Activated CD4-positive, alpha-beta T cell treated with anti-CD3 and anti-CD28 coated beads, Interleukin-2, amount 10 ng/mL, durations not matched to agents 7 days and 5 days (primary cell): Measurements from ENCODE around the gene CAV3. TPM values are rescaled to one million over a fixed set of nuclear protein-coding genes. Genes with fewer than 3 reads are reported as not detected.

Source experiments
- CTCF ChIA-PET: fragments of 350-600 bp; sonication (Branson Sonifier 250); formaldehyde crosslinking; loops from one replicate; lab custom pipeline; 2021; ENCODE audit warnings: antibody characterized with exemption; lab: Charles Lee
- POLR2A ChIA-PET: fragments of 350-600 bp; sonication (Branson Sonifier 250); formaldehyde crosslinking; loops from one replicate; lab custom pipeline; 2021; ENCODE audit warnings: antibody characterized with exemption; lab: Charles Lee
- DNase-seq: peaks from one replicate; pipeline ENCODE4 v3.0.0-alpha.2; 2020
- H3K27ac Mint-ChIP-seq: one replicate; pipeline ENCODE4 v1.8.0; 2021; ENCODE audit warnings: mild to moderate bottlenecking, moderate library complexity, mixed read lengths
- H3K27me3 Mint-ChIP-seq: one replicate; pipeline ENCODE4 v1.8.0; 2021; ENCODE audit warnings: mixed read lengths
- H3K36me3 Mint-ChIP-seq: one replicate; pipeline ENCODE4 v1.8.0; 2021; ENCODE audit warnings: low read depth, mixed read lengths
- H3K4me1 Mint-ChIP-seq: one replicate; pipeline ENCODE4 v1.8.0; 2021; ENCODE audit warnings: mixed read lengths
- H3K4me3 Mint-ChIP-seq: one replicate; pipeline ENCODE4 v1.8.0; 2021; ENCODE audit warnings: mild to moderate bottlenecking, moderate library complexity, mixed read lengths
- H3K9me3 Mint-ChIP-seq: one replicate; pipeline ENCODE4 v1.8.0; 2021; ENCODE audit warnings: mixed read lengths
- total RNA-seq, 2 experiments: library from RNA; stranded (reverse); gene quantifications; one replicate each; pipeline ENCODE4 v1.2.3, GENCODE V29; 2021

Gene CAV3
- total RNA-seq, 2 experiments from 2014 or later, result not detected

GRCh38 chr3:8723612-8724011, 10.0 kb upstream of the CAV3 start:
- no peaks in the 10 kb centered on the region for H3K36me3 Mint-ChIP-seq
- no peak for DNase-seq
- no peak overlapping the region for H3K4me3 Mint-ChIP-seq
- H3K4me1 Mint-ChIP-seq, result no peaks in the 10 kb centered on the region
- no peak overlapping the region for H3K27ac Mint-ChIP-seq
- H3K9me3 Mint-ChIP-seq, result peaks cover 3% of the 10 kb centered on the region
- POLR2A ChIA-PET, result no interaction called here
- CTCF ChIA-PET, result no interaction called here
- peaks cover 3% of the 10 kb centered on the region for H3K27me3 Mint-ChIP-seq

GRCh38 chr3:8724108-8724752, 9.4 kb upstream of the CAV3 start:
- no peak for DNase-seq

GRCh38 chr3:8727605-8728512, 5.7 kb upstream of the CAV3 start:
- Mint-ChIP-seq H3K27me3 (peaks cover 3% of the 10 kb centered on the region), H3K27ac (no peak overlapping the region), H3K4me3 (no peak overlapping the region), H3K9me3 (peaks cover 3% of the 10 kb centered on the region), H3K36me3 (no peaks in the 10 kb centered on the region), H3K4me1 (no peaks in the 10 kb centered on the region)
- ChIA-PET POLR2A (no interaction called here), CTCF (no interaction called here)
- DNase-seq, result no peak

More at GRCh38 chr3:8724108-8724752, 9.4 kb upstream of the CAV3 start:
- Mint-ChIP-seq H3K9me3 (peaks cover 3% of the 10 kb centered on the region), H3K36me3 (no peaks in the 10 kb centered on the region), H3K27me3 (peaks cover 3% of the 10 kb centered on the region), H3K27ac (no peak overlapping the region), H3K4me3 (no peak overlapping the region), H3K4me1 (no peaks in the 10 kb centered on the region)
- ChIA-PET CTCF (interaction anchor here (1.0 kb wide), 1 partner anchor 54 kb away, joined by 3 read pairs; no protein-coding TSS in a partner anchor), POLR2A (no interaction called here)

GRCh38 chr3:8729479-8729878, 4.1 kb upstream of the CAV3 start:
- ChIA-PET POLR2A (no interaction called here), CTCF (interaction anchor here (1.0 kb wide), 1 partner anchor 16 kb away, joined by 3 read pairs; no protein-coding TSS in a partner anchor)
- Mint-ChIP-seq H3K9me3 (peaks cover 3% of the 10 kb centered on the region), H3K4me1 (no peaks in the 10 kb centered on the region), H3K36me3 (no peaks in the 10 kb centered on the region), H3K4me3 (no peak overlapping the region), H3K27me3 (peaks cover 3% of the 10 kb centered on the region), H3K27ac (no peak overlapping the region)
- DNase-seq, result no peak

GRCh38 chr3:8730656-8731055, 2.9 kb upstream of the CAV3 start:
- no peak for DNase-seq
- CTCF ChIA-PET, result no interaction called here
- POLR2A ChIA-PET, result no interaction called here
- no peak overlapping the region for H3K27ac Mint-ChIP-seq
- H3K27me3 Mint-ChIP-seq, result no peaks in the 10 kb centered on the region
- H3K9me3 Mint-ChIP-seq, result peaks cover 3% of the 10 kb centered on the region
- no peaks in the 10 kb centered on the region for H3K36me3 Mint-ChIP-seq
- no peaks in the 10 kb centered on the region for H3K4me1 Mint-ChIP-seq
- H3K4me3 Mint-ChIP-seq, result no peak overlapping the region

- CTCF ChIA-PET, result interaction anchor here (1.0 kb wide), 1 partner anchor 13 kb away, joined by 3 read pairs; no protein-coding TSS in a partner anchor
Observed at GRCh38 chr3:8732413-8732812, 1.2 kb upstream of the CAV3 start.

GRCh38 chr3:8734137-8734878, 706 bp downstream of the CAV3 start:
- ChIA-PET POLR2A (no interaction called here), CTCF (no interaction called here)
- Mint-ChIP-seq H3K9me3 (no peaks in the 10 kb centered on the region), H3K27ac (no peak overlapping the region), H3K27me3 (no peaks in the 10 kb centered on the region), H3K4me1 (no peaks in the 10 kb centered on the region), H3K36me3 (no peaks in the 10 kb centered on the region), H3K4me3 (no peak overlapping the region)
- no peak for DNase-seq

More at GRCh38 chr3:8732413-8732812, 1.2 kb upstream of the CAV3 start:
- Mint-ChIP-seq H3K9me3 (no peaks in the 10 kb centered on the region), H3K36me3 (no peaks in the 10 kb centered on the region), H3K27ac (no peak overlapping the region), H3K4me1 (no peaks in the 10 kb centered on the region), H3K27me3 (no peaks in the 10 kb centered on the region), H3K4me3 (no peak overlapping the region)
- no peak for DNase-seq
- POLR2A ChIA-PET, result no interaction called here

GRCh38 chr3:8734908-8735307, 1.3 kb downstream of the CAV3 start:
- Mint-ChIP-seq H3K9me3 (no peaks in the 10 kb centered on the region), H3K4me1 (no peaks in the 10 kb centered on the region), H3K4me3 (no peak overlapping the region), H3K27me3 (no peaks in the 10 kb centered on the region), H3K36me3 (no peaks in the 10 kb centered on the region), H3K27ac (no peak overlapping the region)
- no peak for DNase-seq
- ChIA-PET POLR2A (no interaction called here), CTCF (no interaction called here)

- CTCF ChIA-PET, result interaction anchor here (1.1 kb wide), 1 partner anchor 8 kb away, joined by 3 read pairs; no protein-coding TSS in a partner anchor
- Mint-ChIP-seq H3K36me3 (no peaks in the 10 kb centered on the region), H3K27me3 (peaks cover 5% of the 10 kb centered on the region), H3K9me3 (no peaks in the 10 kb centered on the region), H3K4me3 (no peak overlapping the region), H3K27ac (no peak overlapping the region), H3K4me1 (peaks cover 3% of the 10 kb centered on the region)
- POLR2A ChIA-PET, result no interaction called here
- no peak for DNase-seq
Observed at GRCh38 chr3:8736436-8736835, 2.8 kb downstream of the CAV3 start.

- POLR2A ChIA-PET, result no interaction called here
- DNase-seq, result no peak
- peaks cover 3% of the 10 kb centered on the region for H3K4me1 Mint-ChIP-seq
- no peak overlapping the region for H3K4me3 Mint-ChIP-seq
- no peak overlapping the region for H3K27ac Mint-ChIP-seq
- CTCF ChIA-PET, result no interaction called here
- H3K36me3 Mint-ChIP-seq, result no peaks in the 10 kb centered on the region
- peaks cover 11% of the 10 kb centered on the region for H3K27me3 Mint-ChIP-seq
- H3K9me3 Mint-ChIP-seq, result no peaks in the 10 kb centered on the region
Observed at GRCh38 chr3:8737301-8737700, 3.7 kb downstream of the CAV3 start.

- no peak for DNase-seq
- POLR2A ChIA-PET, result no interaction called here
- Mint-ChIP-seq H3K27me3 (peaks cover 15% of the 10 kb centered on the region), H3K27ac (no peak overlapping the region), H3K4me3 (no peak overlapping the region), H3K36me3 (no peaks in the 10 kb centered on the region), H3K9me3 (no peaks in the 10 kb centered on the region), H3K4me1 (peaks cover 3% of the 10 kb centered on the region)
- CTCF ChIA-PET, result no interaction called here
Observed at GRCh38 chr3:8737823-8738222, 4.2 kb downstream of the CAV3 start.

GRCh38 chr3:8738639-8739038, 5.0 kb downstream of the CAV3 start:
- DNase-seq, result no peak
- H3K4me1 Mint-ChIP-seq, result peaks cover 3% of the 10 kb centered on the region
- no peaks in the 10 kb centered on the region for H3K9me3 Mint-ChIP-seq
- POLR2A ChIA-PET, result no interaction called here
- no peaks in the 10 kb centered on the region for H3K36me3 Mint-ChIP-seq
- CTCF ChIA-PET, result interaction anchor here (1.0 to 1.2 kb wide), 2 partner anchors 11 to 31 kb away, joined by 3 read pairs; partner anchors contain the start of gene OXTR
- H3K27ac Mint-ChIP-seq, result no peak overlapping the region
- no peak overlapping the region for H3K4me3 Mint-ChIP-seq
- H3K27me3 Mint-ChIP-seq, result peaks cover 15% of the 10 kb centered on the region
